Vagina (tissue), 2 donors: Measurements from ENCODE around the gene AZU1. TPM values are rescaled to one million over a fixed set of nuclear protein-coding genes. Genes with fewer than 3 reads are reported as not detected.

ENCODE experiments used
- DNase-seq, 2 donors: peaks; one replicate each; pipeline ENCODE4 v3.0.0-alpha.2; 2017; ENCODE audit errors: extremely low spot score in 2 of 2
- H3K27ac ChIP-seq: fragments of 200-600 bp; sonication (generic); one replicate; pipeline ENCODE4 v1.5.1; 2019
- H3K27me3 ChIP-seq: fragments of 200-600 bp; sonication (generic); one replicate; pipeline ENCODE4 v1.5.1; 2019
- H3K36me3 ChIP-seq, 2 donors: fragments of 200-600 bp; sonication (generic); one replicate each; pipeline ENCODE4 v1.5.1; 2017 to 2019
- H3K4me1 ChIP-seq: fragments of 200-600 bp; sonication (generic); one replicate; pipeline ENCODE4 v1.5.1; 2019
- H3K4me3 ChIP-seq, 2 donors: fragments of 200-600 bp; sonication (generic); 1 replicate in 1 of 2; 2 replicates in 1 of 2; pipeline ENCODE4 v1.5.1; 2016 to 2019
- H3K9me3 ChIP-seq: fragments of 200-600 bp; sonication (generic); one replicate; pipeline ENCODE4 v1.5.1; 2019
- POLR2A ChIP-seq, 2 donors: fragments of 450-650 bp; IDR thresholded peaks; one replicate each; pipeline ENCODE4 v1.6.1; 2017; ENCODE audit warnings: antibody characterized with exemption in 2 of 2, mild to moderate bottlenecking in 2 of 2, moderate library complexity in 2 of 2
- POLR2AphosphoS5 ChIP-seq, 2 donors: sonication (generic); formaldehyde crosslinking; IDR thresholded peaks; one replicate each; pipeline ENCODE4 v1.9.0; 2017; ENCODE audit warnings: antibody characterized with exemption in 2 of 2, mild to moderate bottlenecking in 2 of 2, low read depth in 1 of 2; ENCODE audit not compliant: insufficient read depth in 1 of 2
- intact Hi-C: fragments of 100-400 bp; cut with DNase I; formaldehyde crosslinking; loops from one replicate; pipeline ENCODE4 v1.15.1; 2023
- total RNA-seq: library from RNA; depleted of rRNA; stranded (reverse); fragments of >200 nt; gene quantifications from one replicate; pipeline ENCODE4 v1.2.3, GENCODE V29; 2016
- TF ChIP-seq, protein P1 (sequence below), 3 experiments: fragments of 450-650 bp in 2 of 3; fragments of 200-600 bp in 1 of 3; sonication (generic) in 1 of 3; IDR thresholded peaks; one replicate each; pipeline ENCODE4 v1.5.1; 2017 to 2019; ENCODE audit warnings: antibody characterized with exemption in 3 of 3, mild to moderate bottlenecking in 2 of 3, moderate library complexity in 2 of 3

Gene AZU1
- total RNA-seq, 1 donor from 2014 or later = not detected

DNA sequence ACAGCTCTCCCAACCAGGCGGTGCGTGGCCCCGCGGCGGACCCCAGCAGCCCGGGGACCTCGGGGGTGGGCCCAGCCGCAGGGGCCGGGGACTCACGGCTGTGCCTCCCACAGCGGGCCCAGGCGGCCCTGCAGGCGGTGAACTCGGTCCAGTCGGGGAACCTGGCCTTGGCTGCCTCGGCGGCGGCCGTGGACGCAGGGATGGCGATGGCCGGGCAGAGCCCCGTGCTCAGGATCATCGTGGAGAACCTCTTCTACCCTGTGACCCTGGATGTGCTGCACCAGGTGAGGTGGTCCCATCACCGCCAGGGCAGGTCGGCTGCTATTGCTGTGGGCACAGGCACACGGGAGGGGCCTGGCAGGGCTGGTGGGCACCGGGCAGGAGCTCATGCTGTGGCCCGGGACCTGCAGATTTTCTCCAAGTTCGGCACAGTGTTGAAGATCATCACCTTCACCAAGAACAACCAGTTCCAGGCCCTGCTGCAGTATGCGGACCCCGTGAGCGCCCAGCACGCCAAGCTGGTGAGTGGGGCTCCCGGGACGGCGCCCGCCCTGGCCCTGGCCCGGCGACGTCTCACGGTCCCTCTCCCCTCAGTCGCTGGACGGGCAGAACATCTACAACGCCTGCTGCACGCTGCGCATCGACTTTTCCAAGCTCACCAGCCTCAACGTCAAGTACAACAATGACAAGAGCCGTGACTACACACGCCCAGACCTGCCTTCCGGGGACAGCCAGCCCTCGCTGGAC is 23.0 kb upstream of the AZU1 start:
- TF ChIP-seq, protein P1, sequence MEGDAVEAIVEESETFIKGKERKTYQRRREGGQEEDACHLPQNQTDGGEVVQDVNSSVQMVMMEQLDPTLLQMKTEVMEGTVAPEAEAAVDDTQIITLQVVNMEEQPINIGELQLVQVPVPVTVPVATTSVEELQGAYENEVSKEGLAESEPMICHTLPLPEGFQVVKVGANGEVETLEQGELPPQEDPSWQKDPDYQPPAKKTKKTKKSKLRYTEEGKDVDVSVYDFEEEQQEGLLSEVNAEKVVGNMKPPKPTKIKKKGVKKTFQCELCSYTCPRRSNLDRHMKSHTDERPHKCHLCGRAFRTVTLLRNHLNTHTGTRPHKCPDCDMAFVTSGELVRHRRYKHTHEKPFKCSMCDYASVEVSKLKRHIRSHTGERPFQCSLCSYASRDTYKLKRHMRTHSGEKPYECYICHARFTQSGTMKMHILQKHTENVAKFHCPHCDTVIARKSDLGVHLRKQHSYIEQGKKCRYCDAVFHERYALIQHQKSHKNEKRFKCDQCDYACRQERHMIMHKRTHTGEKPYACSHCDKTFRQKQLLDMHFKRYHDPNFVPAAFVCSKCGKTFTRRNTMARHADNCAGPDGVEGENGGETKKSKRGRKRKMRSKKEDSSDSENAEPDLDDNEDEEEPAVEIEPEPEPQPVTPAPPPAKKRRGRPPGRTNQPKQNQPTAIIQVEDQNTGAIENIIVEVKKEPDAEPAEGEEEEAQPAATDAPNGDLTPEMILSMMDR (IDR thresholded peaks at IDR 0.05) = no peak
- TF ChIP-seq POLR2A (IDR thresholded peaks at IDR 0.05) (no peak), POLR2AphosphoS5 (IDR thresholded peaks at IDR 0.05; ENCODE audit: insufficient read depth in 1 of 2, low read depth in 1 of 2) (no peak)
- DNase-seq = no peak
- no peaks in the 10 kb centered on the region for H3K9me3 ChIP-seq
- no peaks in the 10 kb centered on the region for H3K27me3 ChIP-seq
- no peak overlapping the region for H3K4me3 ChIP-seq
- H3K36me3 ChIP-seq = peaks cover 0 to 65% of the 10 kb centered on the region in 2 donors
- no peak overlapping the region for H3K27ac ChIP-seq
- intact Hi-C loops = loop anchor here (5.0 kb wide), 1 partner anchor 43 kb away; no protein-coding TSS in a partner anchor
- peaks cover 45% of the 10 kb centered on the region for H3K4me1 ChIP-seq

- no peak for TF ChIP-seq POLR2A (IDR thresholded peaks at IDR 0.05)
- TF ChIP-seq, protein P1 (IDR thresholded peaks at IDR 0.05) = no peak
- no peak for TF ChIP-seq POLR2AphosphoS5 (IDR thresholded peaks at IDR 0.05; ENCODE audit: insufficient read depth in 1 of 2, low read depth in 1 of 2)
- H3K27me3 ChIP-seq = no peaks in the 10 kb centered on the region
- H3K9me3 ChIP-seq = no peaks in the 10 kb centered on the region
- peaks cover 39% of the 10 kb centered on the region for H3K4me1 ChIP-seq
- no peak overlapping the region for H3K4me3 ChIP-seq
- peaks cover 0 to 70% of the 10 kb centered on the region in 2 donors for H3K36me3 ChIP-seq
- no peak for DNase-seq
- H3K27ac ChIP-seq = no peak overlapping the region
- intact Hi-C loops = no loop called here
These were observed 22.5 kb upstream of the AZU1 start for GRCh38 chr19:805166-805551.

DNA sequence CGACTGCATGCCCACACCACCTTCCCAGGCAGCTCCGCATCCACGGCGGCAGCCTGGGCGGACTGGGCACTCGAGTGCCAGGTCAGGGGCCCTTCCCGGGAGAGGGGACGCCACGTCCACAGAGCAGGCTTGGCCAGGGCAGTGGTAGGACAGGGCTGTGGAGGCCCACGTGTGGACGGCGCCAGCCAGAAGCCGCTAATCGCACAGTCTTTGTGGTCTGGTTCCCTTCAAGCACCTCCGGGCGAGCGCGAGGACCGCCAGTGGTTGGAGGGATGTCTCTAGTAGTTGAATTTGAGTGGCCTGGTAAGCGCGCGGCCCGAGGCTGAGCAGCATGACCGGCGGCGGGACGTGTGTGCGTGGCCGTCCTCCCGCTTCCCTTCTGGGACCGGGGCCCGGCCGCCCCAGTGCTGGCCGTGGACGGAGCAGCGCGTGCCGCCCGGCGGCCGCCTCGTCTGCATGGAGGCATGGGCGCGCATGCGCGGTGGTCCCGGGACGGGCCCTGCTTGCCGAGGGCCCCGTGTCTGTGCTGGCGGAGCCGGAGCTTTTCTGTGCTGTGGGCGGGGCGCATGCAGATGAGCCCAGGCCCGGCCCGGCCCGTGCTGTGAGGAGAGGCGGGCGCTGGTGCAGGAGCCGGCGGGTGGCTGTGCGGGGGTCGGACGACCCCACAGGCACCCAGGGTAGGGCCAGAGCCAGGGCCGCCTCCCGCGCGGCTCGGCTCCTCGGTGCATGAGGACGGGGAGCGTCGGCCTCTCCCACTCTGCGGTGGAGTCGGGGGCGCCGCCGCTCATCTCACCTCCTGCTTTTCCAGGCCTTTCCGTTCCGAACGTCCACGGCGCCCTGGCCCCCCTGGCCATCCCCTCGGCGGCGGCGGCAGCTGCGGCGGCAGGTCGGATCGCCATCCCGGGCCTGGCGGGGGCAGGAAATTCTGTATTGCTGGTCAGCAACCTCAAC is 21.8 kb upstream of the AZU1 start:
- TF ChIP-seq POLR2A (IDR thresholded peaks at IDR 0.05) = no peak
- TF ChIP-seq, protein P1 (IDR thresholded peaks at IDR 0.05) = no peak
- no peak for TF ChIP-seq POLR2AphosphoS5 (IDR thresholded peaks at IDR 0.05; ENCODE audit: insufficient read depth in 1 of 2, low read depth in 1 of 2)
- H3K36me3 ChIP-seq = peaks cover 0 to 77% of the 10 kb centered on the region in 2 donors
- peaks cover 32% of the 10 kb centered on the region for H3K4me1 ChIP-seq
- intact Hi-C loops = no loop called here
- H3K9me3 ChIP-seq = no peaks in the 10 kb centered on the region
- H3K27ac ChIP-seq = no peak overlapping the region
- H3K27me3 ChIP-seq = no peaks in the 10 kb centered on the region
- H3K4me3 ChIP-seq = no peak overlapping the region
- DNase-seq = no peak

- Histone ChIP-seq H3K27ac (no peak overlapping the region), H3K4me3 (no peak overlapping the region), H3K9me3 (no peaks in the 10 kb centered on the region), H3K27me3 (no peaks in the 10 kb centered on the region), H3K4me1 (peaks cover 22% of the 10 kb centered on the region), H3K36me3 (peaks cover 0 to 88% of the 10 kb centered on the region in 2 donors)
- DNase-seq = no peak
- intact Hi-C loops = no loop called here
- no peak for TF ChIP-seq POLR2AphosphoS5 (IDR thresholded peaks at IDR 0.05; ENCODE audit: insufficient read depth in 1 of 2, low read depth in 1 of 2)
- no peak for TF ChIP-seq POLR2A (IDR thresholded peaks at IDR 0.05)
- TF ChIP-seq, protein P1 (IDR thresholded peaks at IDR 0.05) = no peak
These were observed 20.7 kb upstream of the AZU1 start for GRCh38 chr19:806815-807421.
